ENCODE data around the gene LINGO1.

- TF ChIP-seq, protein P1, sequence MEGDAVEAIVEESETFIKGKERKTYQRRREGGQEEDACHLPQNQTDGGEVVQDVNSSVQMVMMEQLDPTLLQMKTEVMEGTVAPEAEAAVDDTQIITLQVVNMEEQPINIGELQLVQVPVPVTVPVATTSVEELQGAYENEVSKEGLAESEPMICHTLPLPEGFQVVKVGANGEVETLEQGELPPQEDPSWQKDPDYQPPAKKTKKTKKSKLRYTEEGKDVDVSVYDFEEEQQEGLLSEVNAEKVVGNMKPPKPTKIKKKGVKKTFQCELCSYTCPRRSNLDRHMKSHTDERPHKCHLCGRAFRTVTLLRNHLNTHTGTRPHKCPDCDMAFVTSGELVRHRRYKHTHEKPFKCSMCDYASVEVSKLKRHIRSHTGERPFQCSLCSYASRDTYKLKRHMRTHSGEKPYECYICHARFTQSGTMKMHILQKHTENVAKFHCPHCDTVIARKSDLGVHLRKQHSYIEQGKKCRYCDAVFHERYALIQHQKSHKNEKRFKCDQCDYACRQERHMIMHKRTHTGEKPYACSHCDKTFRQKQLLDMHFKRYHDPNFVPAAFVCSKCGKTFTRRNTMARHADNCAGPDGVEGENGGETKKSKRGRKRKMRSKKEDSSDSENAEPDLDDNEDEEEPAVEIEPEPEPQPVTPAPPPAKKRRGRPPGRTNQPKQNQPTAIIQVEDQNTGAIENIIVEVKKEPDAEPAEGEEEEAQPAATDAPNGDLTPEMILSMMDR (IDR thresholded peaks at IDR 0.05) = no peak
- TF ChIP-seq POLR2A (IDR thresholded peaks at IDR 0.05) = no peak
Observed at GRCh38 chr15:77649017-77649416, 16.3 kb upstream of the LINGO1 start.

Measured in adrenal gland (tissue), 5 donors.